ENCODE data around the gene EVI5L.

The EVI5L gene

GRCh38 chr19:7851623-7852500 is 21.8 kb downstream of the EVI5L start:
- in situ Hi-C loops (cut with HindIII; ENCODE audit: low sequenced_read_pairs): no loop called here
- DNase-seq (ENCODE audit: low read depth, low spot score): no peak

GRCh38 chr19:7852851-7853769 is 23.1 kb downstream of the EVI5L start:
- in situ Hi-C loops (cut with HindIII; ENCODE audit: low sequenced_read_pairs): no loop called here
- H3K4me3 ChIP-seq (ENCODE audit: low read depth, low read length): no peak overlapping the region
- peak; percentile 33 for DNase-seq (ENCODE audit: low read depth, low spot score)
- TF ChIP-seq CTCF (IDR thresholded peaks at IDR 0.05; ENCODE audit: low read depth, low read length): peak; percentile 81

More at GRCh38 chr19:7851623-7852500, 21.8 kb downstream of the EVI5L start:
- TF ChIP-seq CTCF (IDR thresholded peaks at IDR 0.05; ENCODE audit: low read depth, low read length): no peak
- H3K4me3 ChIP-seq (ENCODE audit: low read depth, low read length): no peak overlapping the region

GRCh38 chr19:7853770-7854128 is 23.7 kb downstream of the EVI5L start:
- DNase-seq (ENCODE audit: low read depth, low spot score): no peak
- in situ Hi-C loops (cut with HindIII; ENCODE audit: low sequenced_read_pairs): no loop called here
- no peak overlapping the region for H3K4me3 ChIP-seq (ENCODE audit: low read depth, low read length)
- TF ChIP-seq CTCF (IDR thresholded peaks at IDR 0.05; ENCODE audit: low read depth, low read length): no peak

- no peak for TF ChIP-seq CTCF (IDR thresholded peaks at IDR 0.05; ENCODE audit: low read depth, low read length)
- in situ Hi-C loops (cut with HindIII; ENCODE audit: low sequenced_read_pairs): no loop called here
Measured at GRCh38 chr19:7855426-7856108, 25.5 kb downstream of the EVI5L start.

GRCh38 chr19:7856109-7856591 is 26.1 kb downstream of the EVI5L start:
- no peak overlapping the region for H3K4me3 ChIP-seq (ENCODE audit: low read depth, low read length)
- in situ Hi-C loops (cut with HindIII; ENCODE audit: low sequenced_read_pairs): no loop called here
- no peak for TF ChIP-seq CTCF (IDR thresholded peaks at IDR 0.05; ENCODE audit: low read depth, low read length)
- DNase-seq (ENCODE audit: low read depth, low spot score): no peak

More at GRCh38 chr19:7855426-7856108, 25.5 kb downstream of the EVI5L start:
- DNase-seq (ENCODE audit: low read depth, low spot score): no peak
- H3K4me3 ChIP-seq (ENCODE audit: low read depth, low read length): no peak overlapping the region
